C4-2B (cell line): ENCODE results near the gene TMEM163.

Source experiments
- H3K27ac ChIP-seq: fragments of 450-650 bp; 2 replicates; pipeline ENCODE4 v1.5.1; 2017
- ZFX ChIP-seq: fragments of 450-650 bp; IDR thresholded peaks from 2 replicates; pipeline ENCODE4 v1.6.1; 2017
- TF ChIP-seq, protein P1 (sequence below): fragments of 450-650 bp; conservative IDR thresholded peaks from 2 replicates; pipeline ENCODE4 v1.5.1; 2017; ENCODE audit warnings: mild to moderate bottlenecking

The TMEM163 gene

GRCh38 chr2:134448650-134449049 lies 270.1 kb downstream of the TMEM163 start:
- TF ChIP-seq ZFX, result no peak
- TF ChIP-seq, protein P1, sequence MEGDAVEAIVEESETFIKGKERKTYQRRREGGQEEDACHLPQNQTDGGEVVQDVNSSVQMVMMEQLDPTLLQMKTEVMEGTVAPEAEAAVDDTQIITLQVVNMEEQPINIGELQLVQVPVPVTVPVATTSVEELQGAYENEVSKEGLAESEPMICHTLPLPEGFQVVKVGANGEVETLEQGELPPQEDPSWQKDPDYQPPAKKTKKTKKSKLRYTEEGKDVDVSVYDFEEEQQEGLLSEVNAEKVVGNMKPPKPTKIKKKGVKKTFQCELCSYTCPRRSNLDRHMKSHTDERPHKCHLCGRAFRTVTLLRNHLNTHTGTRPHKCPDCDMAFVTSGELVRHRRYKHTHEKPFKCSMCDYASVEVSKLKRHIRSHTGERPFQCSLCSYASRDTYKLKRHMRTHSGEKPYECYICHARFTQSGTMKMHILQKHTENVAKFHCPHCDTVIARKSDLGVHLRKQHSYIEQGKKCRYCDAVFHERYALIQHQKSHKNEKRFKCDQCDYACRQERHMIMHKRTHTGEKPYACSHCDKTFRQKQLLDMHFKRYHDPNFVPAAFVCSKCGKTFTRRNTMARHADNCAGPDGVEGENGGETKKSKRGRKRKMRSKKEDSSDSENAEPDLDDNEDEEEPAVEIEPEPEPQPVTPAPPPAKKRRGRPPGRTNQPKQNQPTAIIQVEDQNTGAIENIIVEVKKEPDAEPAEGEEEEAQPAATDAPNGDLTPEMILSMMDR, result no peak
- no peak overlapping the region for H3K27ac ChIP-seq

DNA sequence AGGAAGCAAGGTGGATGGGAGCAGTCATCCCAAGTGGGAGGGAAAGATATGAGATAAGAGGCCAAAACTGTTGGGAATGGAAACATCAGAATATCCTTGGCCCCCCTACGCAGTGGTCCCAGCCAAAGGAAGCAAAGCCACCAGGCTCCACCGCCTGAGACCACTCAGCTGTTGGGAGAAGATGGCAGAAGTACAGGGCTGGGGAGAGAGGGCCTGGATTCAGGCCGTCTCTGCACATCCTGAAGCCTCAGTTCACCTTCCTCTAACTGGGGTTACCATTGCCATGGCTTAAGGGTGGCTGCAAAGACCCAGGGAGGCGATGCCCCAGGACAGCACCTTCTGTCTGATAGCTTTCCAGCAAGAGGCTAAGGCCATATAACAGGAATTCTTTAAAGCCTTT lies 271.1 kb downstream of the TMEM163 start:
- H3K27ac ChIP-seq, result no peak overlapping the region
- TF ChIP-seq, protein P1, result no peak
- no peak for TF ChIP-seq ZFX

DNA sequence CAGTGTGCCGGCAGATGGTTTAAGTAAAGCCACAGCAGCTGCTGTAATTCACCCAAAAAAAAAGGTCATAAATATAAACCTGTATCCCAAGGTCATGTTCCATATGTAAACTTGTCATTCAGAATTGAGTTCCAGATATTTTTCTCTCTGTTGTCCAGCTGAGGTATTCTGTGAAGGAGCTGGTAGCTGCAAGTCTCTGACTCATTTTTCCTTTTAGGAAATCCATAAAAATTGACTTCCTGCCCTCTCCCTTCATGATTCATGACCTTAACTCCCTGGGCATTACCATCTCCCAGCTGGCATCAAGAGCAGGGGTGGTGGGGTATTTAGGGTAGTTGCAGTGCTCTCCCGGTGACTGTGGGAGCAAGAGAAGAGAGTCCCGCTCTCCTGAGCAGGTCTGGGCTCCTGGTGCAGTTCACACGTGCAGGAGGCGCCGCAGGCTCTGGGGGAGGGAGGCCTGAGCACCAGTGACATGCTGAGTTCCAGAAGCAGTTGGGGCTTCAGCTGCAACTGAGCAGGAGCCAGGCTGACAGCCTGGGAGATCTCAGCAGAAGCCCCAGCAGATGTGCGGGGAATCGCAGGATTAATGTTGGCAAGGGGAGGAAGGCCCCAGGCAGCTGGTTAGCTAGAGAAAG lies 272.3 kb downstream of the TMEM163 start:
- no peak overlapping the region for H3K27ac ChIP-seq
- TF ChIP-seq, protein P1, result no peak
- no peak for TF ChIP-seq ZFX

GRCh38 chr2:134445985-134446382 lies 272.8 kb downstream of the TMEM163 start:
- H3K27ac ChIP-seq, result no peak overlapping the region
- TF ChIP-seq ZFX, result no peak
- TF ChIP-seq, protein P1, result no peak

- H3K27ac ChIP-seq, result no peak overlapping the region
- TF ChIP-seq, protein P1, result no peak
- TF ChIP-seq ZFX, result no peak
Observed at GRCh38 chr2:134445116-134445515, 273.7 kb downstream of the TMEM163 start.

DNA sequence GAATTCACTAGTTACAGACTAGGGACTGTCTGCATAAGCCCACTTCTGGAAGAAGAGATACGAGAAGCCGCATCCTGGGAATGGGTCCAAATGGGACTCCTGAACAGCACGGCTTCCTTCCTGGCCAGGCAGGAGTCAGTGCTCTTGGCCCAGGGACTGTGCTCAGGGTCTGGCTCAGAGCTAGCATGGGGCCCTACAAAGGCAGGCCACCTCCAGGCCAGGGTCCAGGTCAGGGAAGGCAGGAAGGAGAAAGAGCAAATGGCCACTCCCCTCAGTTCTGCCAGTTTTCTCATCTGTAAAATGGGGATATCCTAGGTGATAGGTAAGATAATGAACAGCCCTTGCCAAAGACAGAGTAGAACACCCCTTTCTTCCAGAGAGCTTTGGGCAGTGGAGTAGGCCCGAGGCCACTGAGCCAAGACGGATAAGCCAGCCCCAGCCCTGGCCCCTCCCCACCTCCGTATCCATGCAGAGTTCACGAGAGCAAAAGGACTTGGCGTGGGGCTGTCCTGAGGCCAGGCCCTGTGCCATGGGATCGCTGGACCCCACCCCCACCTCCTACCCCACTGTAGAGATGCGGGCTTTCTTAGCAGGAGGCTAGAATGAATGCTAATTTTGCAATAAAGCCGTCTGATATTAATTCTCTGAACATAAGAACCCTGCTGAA lies 274.9 kb downstream of the TMEM163 start:
- TF ChIP-seq, protein P1, result no peak
- no peak for TF ChIP-seq ZFX
- no peak overlapping the region for H3K27ac ChIP-seq

DNA sequence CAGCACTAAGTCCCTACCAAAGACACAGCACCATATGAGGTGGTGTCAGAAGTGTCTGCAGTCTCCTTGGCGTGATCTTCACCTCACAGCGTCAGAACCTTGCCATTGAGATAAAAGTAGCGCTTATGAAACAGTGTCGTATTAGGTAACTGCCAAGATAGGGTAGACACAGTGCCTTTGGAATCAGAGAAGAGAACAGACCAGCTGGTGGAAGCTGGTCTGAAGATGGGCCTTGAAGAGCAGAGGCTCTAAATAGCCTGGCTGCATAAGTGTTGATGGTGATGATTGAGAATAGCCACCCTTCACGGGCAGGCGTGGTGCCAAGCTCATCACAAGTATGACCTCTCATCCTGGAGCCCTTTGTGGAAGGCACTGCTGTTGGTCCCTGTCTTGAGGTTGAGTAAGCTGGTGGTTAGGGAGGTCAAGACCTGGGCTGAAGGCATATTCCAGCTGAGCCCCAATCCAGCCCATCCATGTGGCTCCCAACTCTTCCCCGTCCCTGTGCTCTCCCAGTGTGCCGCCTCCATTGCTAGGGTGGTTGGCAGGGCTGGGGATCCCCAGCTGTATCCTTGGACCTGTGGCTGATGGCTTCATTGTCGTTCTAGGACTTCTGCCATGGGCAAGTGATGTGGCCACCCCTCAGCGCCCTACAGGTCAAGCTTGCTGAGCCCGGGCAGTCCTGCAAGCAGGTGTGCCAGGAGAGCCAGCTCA lies 277.5 kb downstream of the TMEM163 start:
- TF ChIP-seq, protein P1, result no peak
- TF ChIP-seq ZFX, result no peak
- no peak overlapping the region for H3K27ac ChIP-seq
